Ovary (tissue), 3 donors: Measurements from ENCODE around the gene NEDD9.

Experiments
- CTCF ChIP-seq, 3 donors: fragments of 450-650 bp in 2 of 3; fragments of 200-600 bp in 1 of 3; IDR thresholded peaks; one replicate each; pipeline versions ENCODE4 v1.5.1 to v1.8.0; 2016 to 2022; ENCODE audit warnings: antibody characterized with exemption in 3 of 3, mild to moderate bottlenecking in 1 of 3
- EP300 ChIP-seq: sonication (generic); formaldehyde crosslinking; IDR thresholded peaks from one replicate; pipeline ENCODE4 v1.6.1; 2017; ENCODE audit warnings: antibody characterized with exemption
- POLR2A ChIP-seq: fragments of 450-650 bp; IDR thresholded peaks from one replicate; pipeline ENCODE4 v1.6.1; 2017; ENCODE audit warnings: antibody characterized with exemption, mild to moderate bottlenecking, moderate library complexity
- donor health status: DM: no; HTN: no; CAD: no.

GRCh38 chr6:11251553-11252360 is 19.3 kb upstream of the NEDD9 start:
- TF ChIP-seq CTCF (IDR thresholded peaks at IDR 0.05) (no peak), EP300 (no peak), POLR2A (no peak)
